ENCODE data around the gene KRT5.

Gene KRT5

DNA sequence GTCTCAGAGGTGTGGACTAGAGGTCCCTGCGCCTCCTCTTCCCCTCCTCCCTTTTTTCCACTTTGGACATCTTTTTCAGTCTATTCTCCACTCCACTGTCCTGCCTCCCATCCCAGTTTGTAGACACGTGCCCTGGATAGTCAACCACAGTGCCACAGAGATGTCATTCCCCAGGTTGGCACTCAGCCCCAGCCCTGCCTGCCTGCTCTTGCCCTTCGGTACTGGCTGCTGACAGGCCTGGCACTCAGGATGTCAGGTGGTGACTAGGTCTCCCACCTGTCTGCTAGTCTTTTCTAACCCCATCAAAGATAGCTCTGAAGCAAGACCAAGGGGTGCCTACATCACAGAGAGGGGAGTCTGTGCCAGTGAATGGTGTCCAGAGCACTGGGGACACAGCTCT lies 16.9 kb upstream of the KRT5 start:
- no peak for DNase-seq (ENCODE audit: low read depth)

DNA sequence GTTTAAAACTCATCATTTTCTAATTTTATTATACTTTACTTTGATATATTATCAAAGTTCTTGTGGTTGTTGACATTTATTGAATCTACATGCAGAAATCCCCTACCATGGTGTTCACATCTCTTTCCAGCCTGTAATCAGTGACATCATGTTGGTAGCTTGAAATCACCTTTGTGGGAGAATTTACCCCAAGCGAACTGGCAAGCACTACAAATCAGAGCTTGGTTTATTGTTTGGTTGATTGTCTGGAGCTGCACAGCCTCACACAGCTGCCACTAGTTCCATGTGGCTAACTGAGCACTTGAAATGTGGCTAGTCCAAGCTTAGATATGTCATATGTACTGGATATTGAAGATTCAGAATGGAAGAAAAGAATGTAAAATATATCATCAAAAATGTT lies 15.4 kb upstream of the KRT5 start:
- DNase-seq (ENCODE audit: low read depth), result no peak

DNA sequence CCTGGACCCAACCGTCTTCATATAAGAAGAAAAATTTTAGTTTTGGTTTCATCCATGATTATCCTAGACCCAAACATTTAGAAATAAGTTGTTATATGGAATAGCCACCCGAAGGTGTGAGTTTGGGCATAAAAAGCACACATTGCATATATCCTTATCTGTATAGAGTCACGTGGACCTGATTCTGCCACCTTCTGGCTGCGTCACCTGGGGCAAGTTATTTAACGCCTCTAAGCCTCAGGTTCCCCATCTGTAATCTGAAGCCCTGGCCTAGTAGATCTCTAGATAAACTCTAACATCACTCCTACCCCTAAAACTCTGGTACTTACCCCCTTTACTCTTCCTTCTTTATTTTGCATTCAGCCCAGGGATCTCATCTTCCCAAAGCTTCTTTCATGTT lies 14.3 kb upstream of the KRT5 start:
- DNase-seq (ENCODE audit: low read depth), result no peak

DNA sequence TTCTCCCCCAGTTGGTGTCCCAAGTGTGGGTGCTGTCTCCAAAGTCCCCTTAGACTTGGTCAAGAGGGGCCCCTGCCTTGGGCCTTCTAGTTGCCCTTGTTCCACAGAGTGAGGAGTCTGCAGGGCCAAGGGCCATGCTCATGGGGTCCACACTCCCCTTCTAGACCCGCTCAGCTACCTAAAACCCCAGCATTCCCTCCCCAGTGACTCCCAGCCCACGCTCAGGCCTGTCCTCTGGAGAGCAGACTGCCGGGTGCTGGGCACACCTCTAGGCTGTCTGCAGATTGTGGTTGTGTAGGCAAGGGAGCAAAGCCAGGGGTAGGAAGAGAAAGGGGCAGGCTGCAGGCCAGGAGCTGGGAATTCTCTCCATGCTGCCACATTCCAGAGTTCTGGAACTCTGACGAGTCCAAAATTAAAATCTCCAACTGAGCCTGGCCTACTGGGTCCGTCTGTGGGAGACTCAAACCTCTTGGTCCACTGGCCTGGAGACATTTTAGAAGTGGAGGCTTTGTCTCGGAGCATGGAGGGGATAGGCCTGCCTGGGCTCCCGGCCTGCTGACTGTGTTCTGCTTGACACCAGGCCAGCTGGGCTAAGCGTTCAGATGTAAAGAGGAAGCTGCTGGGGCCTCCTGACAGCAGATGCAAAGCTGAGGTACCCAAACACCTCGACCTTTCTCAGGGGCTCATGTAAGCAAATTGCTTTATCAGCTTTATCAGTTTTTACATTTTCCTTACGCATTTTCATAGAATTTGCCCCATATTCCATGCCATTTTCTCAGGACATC lies 13.7 kb upstream of the KRT5 start:
- no peak for DNase-seq (ENCODE audit: low read depth)

- no peak for DNase-seq (ENCODE audit: low read depth)
Observed at GRCh38 chr12:52532636-52533035, 12.4 kb upstream of the KRT5 start.

DNA sequence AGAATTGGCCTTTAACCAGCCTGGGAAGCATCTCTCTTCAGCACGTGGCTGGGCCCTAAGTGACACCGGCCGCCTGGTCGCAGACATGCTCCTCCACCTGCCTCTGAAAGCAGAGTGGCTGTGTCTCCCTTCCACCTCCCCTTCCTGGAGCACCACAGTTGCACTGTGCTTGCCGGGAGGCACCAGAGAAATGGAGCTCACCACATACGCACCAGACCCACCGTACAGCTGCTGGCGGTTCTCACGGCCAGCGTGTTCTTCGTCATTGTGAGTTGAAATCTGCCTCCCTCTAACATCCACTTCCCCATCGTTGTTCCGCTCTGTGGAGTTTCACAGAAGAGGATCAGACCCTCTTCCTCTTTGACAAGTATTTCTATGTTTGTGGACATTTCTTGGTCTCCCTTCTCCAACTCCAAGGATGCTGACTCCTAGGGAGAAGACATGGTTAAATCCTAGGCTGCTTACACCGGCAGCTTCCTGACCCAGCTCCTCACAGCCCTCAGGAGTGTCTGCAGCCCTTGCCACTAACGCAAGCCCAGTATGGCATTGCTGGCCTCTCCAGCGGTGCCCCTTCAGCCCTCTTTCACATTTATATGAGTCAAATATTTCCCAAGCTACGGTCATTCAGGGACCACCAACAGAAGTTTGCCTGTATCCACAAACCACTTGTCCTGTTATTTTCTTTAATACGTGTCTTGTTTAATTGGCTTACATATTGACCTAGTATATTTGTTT lies 11.5 kb upstream of the KRT5 start:
- no peak for DNase-seq (ENCODE audit: low read depth)

- DNase-seq (ENCODE audit: low read depth), result no peak
Observed at GRCh38 chr12:52530905-52531304, 10.7 kb upstream of the KRT5 start.

DNA sequence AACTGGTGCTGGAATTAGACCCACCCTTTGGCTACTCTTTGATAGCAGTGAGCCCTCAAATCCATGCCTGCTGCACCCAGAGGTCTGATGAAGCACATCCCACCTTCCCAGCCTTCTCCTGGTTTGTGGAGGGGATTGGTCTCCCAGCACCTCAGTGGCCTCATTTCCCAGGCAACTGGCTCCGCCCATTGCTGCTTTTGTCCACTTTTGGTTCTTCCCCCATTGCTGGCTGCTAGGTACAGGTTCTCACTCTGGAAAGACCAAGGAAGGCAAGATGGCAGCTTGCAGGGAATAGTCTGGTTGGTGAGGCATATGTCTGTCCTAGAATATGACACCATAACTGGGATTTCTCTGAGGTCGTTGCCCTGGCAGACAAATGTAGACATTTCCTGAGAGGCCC lies 10.2 kb upstream of the KRT5 start:
- DNase-seq (ENCODE audit: low read depth), result no peak

DNA sequence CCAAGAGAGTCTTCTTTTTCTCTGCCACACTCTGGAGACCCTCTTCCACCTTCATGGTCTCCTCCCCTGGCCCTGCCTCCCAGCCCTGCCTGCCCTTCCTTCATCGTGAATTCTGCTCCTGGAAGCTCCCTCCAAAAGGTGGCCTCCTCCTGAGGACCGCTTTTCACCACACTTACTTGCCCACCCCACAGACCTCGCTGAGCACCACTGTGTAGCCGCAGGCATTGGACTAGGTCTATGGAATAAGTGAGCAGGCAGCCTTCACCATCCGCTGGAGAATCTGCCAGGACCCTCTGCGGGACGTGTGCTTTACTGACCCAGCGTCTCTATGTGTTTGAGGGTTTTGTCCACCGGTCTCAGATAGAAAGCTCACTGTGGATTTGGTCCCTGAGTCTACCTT lies 9.7 kb upstream of the KRT5 start:
- no peak for DNase-seq (ENCODE audit: low read depth)

GRCh38 chr12:52529417-52529816 lies 9.2 kb upstream of the KRT5 start:
- DNase-seq (ENCODE audit: low read depth), result no peak

- DNase-seq (ENCODE audit: low read depth), result no peak
Observed at GRCh38 chr12:52528641-52529143, 8.5 kb upstream of the KRT5 start.

DNA sequence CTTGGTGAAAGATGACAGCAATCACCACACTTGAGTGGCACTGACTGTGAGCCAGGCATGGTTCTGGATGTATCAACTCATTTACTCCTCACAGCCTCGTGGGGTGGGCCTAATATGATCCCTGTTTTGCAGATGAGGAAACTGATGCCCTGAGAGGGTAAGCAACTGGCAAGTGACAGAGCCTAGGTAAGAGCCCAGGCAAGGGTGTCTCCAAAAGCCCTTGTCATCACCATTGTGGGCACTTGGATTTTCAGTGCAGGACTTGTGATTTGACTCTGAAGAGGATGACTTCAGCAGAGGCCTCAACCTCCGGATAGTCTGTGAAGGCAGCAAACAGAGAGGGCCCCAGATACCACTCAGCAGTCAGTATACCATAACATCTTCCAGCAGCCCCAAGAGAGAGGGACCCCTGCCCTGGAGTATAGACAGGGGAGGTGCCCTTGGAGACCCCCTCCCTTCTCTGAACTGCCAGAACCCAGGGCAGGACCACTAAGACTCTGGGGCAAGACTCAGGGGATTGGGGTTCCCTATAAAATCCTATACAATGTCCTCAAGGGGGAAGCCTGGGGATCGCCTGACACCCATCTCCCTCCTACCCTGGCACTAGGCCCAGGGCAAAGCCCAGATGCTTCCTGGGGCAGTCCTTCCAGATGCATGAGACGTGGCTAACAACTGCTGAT lies 7.1 kb upstream of the KRT5 start:
- no peak for DNase-seq (ENCODE audit: low read depth)

DNA sequence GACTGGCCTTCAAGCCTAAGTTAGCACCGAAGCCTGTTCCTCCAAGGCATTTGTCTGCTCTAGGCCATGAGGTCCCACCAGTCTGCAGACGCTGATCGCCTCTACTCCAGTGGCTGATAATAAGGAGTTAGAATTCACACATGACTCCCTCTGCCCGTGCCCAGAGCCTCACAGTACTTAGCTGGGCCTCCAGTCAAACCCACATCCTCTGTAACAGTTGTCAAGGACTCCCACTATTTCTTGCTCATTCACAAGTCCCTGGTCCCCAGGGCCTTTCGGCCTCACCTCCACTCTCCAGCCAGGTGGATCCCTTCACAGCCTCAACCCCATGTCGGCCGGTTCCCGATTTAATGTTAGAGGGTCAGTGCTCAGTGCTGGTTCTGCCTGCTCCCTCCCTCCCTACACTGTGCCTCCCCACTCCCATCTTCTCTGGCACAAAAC lies 6.3 kb upstream of the KRT5 start:
- DNase-seq (ENCODE audit: low read depth), result no peak

DNA sequence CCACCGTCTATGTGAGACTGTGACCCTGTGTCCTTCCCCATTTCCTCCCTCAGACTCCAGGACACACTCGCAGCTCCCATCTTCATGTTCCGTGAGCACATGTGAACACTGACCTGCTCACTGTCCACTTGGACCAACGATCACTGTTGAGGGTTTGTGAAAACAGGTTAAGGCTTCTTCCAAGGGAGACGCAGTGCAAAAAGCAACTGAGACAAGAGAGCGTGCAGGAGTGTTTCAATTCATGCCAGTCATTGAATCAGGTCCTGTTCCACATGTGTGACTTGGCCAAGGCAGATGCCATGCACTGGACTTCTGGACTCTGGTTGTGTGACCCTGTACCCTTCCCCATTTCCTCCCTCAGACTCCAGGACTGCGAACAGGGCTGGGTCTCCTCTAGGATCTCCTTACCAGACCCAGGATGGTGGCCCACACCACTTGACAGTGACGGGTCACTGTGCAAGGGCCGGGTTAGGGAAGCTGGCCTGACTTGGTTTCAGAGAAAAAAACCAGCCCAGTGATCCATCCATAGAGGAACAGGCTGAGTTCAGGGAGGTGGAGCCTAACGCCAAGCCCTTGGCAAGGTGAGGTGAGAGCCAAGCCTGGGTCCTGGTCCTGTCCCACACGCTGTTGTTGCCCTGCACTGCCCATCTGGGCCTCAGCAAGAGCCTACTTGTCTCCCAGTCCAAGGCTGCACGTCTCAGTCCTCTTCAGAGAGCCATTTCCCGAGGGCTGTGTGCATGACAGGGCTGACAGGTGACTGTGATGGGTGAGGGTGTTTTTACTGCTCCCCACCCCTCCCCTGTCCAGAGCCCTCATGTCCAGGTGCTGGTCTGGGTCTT lies 5.7 kb upstream of the KRT5 start:
- no peak for DNase-seq (ENCODE audit: low read depth)

DNA sequence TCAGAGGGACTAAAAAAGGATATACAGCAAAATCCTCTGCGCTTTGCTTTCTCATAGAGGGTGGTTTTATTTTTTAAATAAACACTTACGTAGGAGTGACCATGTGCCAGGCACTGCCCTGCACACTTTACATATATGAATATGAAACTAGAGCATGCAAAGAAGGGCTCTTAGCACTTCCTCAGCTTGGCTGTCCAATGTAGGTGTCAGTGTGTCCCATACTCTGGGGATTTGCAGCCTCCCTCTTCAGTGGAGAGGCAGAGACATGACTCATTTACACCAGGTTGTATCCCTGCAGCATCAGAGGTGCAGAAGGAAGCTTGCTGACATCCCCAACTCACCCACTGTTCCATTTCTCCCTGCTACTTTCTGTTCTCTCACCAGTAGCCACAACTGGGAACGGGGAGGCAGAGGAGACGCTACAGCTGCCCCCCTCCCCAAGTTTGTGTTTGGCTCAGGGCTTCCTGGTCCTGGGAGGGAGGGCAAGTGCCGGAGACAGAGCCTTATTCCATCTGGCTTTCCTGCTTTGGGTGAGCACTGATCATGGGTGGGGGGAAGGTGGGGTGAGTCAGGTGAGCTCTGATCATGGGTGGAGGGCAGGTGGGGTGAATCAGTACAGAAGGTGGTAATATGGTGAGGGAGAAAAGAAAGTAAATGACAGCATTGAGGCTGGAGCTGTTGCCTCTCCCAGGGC lies 4.9 kb upstream of the KRT5 start:
- DNase-seq (ENCODE audit: low read depth), result no peak

GRCh38 chr12:52524241-52524897 lies 4.2 kb upstream of the KRT5 start:
- no peak for DNase-seq (ENCODE audit: low read depth)

DNA sequence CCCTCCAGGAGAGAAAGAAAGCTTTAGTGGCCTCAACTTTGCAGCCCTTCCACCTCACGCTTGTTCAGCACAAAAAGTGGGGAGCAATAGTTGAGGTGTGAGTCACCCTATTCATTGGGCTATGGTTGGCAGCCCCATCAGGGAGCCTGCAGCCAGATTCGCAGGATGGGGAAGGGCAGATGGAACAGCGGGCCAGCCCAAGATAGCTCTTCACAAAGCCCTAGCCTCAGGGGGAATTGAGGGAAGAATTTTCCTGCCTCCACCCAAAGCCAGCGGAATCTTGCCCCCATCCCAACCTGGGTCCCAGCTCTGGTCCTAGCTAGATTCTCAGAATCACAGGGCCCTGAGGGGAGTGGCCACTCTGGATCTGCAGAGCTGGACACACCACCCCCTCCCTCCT lies 3.6 kb upstream of the KRT5 start:
- DNase-seq (ENCODE audit: low read depth), result no peak

- DNase-seq (ENCODE audit: low read depth), result no peak
Observed at GRCh38 chr12:52522346-52523011, 2.3 kb upstream of the KRT5 start.

DNA sequence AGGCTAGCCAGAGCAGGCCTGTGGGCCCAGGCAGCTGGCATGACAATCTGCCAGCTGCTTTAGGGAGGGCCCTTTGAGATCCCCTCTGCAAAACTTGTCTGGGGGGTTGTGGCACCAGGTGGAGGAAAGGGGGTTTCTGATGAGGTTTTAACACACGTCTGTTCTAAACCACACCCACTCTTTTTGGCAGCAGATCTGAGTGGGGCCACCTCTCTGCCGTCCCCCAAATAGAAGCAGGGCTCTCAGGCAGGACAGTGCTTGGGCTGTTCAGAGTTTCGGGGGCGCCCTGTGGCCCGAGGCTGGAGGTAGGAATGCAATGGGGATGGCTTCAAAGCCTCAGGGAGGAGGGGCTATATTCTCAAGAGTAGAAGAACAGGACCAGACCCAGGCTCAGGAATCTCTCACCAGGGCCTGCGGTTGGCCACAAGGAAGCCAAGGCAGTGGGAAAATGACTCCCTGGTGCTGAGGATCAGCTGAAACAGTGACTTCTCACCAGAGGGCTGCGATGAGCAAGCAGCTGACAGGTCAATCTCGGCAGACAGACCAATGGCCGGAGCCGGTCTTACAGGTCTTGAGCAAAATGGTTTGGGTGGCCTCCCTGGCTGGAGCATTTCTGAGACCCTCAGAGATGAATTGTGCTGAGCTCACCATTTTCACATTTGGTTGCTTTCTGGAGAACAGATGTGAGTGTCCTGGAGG lies 1.5 kb upstream of the KRT5 start:
- DNase-seq (ENCODE audit: low read depth), result no peak

GRCh38 chr12:52521175-52521567 lies 977 bp upstream of the KRT5 start:
- DNase-seq (ENCODE audit: low read depth), result no peak
